OCI-LY1 (cell line): Measurements from ENCODE around the gene RPL5.

ENCODE experiments used
- EZH2 ChIP-seq: fragments of 200-600 bp; sonication (generic), shearing (Covaris generic); IDR thresholded peaks from 2 replicates; pipeline ENCODE4 v1.8.0; 2017; ENCODE audit warnings: borderline replicate concordance, mixed run types, mild to moderate bottlenecking, antibody characterized with exemption, low read length, moderate library complexity, mixed read lengths
- TF ChIP-seq, protein P1 (sequence below): fragments of 200-600 bp; sonication (generic), shearing (Covaris generic); IDR thresholded peaks from 2 replicates; pipeline ENCODE4 v1.5.1; 2017; ENCODE audit warnings: mild to moderate bottlenecking, antibody characterized with exemption, low read length, moderate library complexity, mixed read lengths

DNA sequence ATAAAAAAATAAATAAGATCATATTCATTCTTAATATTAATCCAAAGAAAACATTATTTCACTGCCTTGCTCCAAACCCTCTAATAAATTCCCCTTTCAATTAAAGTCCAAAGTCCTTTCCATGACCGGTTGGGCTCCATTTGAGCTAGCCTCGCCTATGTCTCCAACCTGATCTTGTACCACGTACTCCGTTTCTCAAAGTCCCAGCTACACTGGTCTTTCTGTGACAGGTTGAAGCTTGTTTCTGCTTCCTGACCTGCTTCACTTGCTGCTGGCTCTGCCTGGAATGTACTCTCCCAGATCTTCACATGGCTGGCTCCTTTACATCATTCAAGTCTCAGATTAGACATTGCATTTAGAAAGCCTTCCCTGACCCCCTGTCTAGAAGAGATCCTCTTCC, 16.4 kb downstream of the RPL5 start:
- TF ChIP-seq, protein P1, sequence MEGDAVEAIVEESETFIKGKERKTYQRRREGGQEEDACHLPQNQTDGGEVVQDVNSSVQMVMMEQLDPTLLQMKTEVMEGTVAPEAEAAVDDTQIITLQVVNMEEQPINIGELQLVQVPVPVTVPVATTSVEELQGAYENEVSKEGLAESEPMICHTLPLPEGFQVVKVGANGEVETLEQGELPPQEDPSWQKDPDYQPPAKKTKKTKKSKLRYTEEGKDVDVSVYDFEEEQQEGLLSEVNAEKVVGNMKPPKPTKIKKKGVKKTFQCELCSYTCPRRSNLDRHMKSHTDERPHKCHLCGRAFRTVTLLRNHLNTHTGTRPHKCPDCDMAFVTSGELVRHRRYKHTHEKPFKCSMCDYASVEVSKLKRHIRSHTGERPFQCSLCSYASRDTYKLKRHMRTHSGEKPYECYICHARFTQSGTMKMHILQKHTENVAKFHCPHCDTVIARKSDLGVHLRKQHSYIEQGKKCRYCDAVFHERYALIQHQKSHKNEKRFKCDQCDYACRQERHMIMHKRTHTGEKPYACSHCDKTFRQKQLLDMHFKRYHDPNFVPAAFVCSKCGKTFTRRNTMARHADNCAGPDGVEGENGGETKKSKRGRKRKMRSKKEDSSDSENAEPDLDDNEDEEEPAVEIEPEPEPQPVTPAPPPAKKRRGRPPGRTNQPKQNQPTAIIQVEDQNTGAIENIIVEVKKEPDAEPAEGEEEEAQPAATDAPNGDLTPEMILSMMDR: no peak
- no peak for TF ChIP-seq EZH2
